ENCODE measurements around the gene PET117. TPM values are rescaled to one million over a fixed set of nuclear protein-coding genes. Genes with fewer than 3 reads are reported as not detected.

PET117 gene
- 3.7 and 5.9 TPM in 2 replicates for total RNA-seq

DNA sequence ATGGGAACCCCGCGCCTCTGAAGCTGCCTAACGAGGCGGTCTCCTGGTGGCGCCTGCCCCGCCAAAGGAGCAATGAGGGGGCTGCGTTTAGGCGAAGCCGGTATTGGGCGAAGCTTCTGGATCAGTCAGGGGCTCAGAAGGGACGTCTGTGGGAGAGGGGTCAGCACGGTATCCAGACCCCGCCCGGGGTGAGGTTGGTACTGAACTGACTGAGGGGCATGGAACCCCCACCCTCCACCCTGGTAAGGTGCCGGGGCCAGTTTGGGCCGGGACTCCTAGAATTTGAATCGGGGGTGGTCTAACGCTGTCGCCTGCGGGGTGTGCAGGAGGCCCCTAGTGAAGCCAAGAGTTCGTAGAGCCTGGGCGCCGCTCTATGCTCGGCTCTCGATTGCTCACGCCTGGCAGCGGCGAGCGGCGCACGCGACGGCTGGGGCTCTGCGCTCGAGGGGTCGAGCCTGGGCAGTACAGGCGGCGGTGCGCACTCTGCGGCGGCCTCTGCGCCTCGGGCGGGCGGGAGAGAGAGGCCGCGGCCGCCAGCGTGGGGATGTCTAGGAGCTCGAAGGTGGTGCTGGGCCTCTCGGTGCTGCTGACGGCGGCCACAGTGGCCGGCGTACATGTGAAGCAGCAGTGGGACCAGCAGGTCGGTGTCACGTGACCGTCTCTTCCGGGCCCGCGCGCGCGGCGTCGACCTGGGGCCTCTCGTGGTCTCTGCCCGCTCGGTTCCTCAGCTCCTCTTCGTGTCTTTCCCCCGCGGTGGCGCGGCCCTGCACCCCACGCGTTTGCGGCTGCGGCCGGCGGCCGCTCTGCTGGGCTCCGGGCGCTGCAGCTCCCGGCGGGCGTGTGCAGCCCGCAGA, at the start of gene PET117, which contains the start of gene KAT14:
Gene PET117, plus strand, starts transcription at position 452 of the 854 bp plus-strand sequence. Its CDS starts 93 bp downstream, at position 545.
Gene KAT14, plus strand, starts transcription at position 452 of the 854 bp plus-strand sequence. CDS start 4,798 bp downstream, outside the sequence.

Other genes with a start within 250 kb of the PET117 start
- 94.3 and 120 TPM in 2 replicates for gene SNX5, start 169.1 kb upstream of the PET117 start, total RNA-seq
- gene MGME1, start 168.8 kb upstream of the PET117 start, total RNA-seq: 7.6 and 9.1 TPM in 2 replicates
- gene OVOL2, start 79.9 kb upstream of the PET117 start, total RNA-seq: not detected in 2 replicates
- 6.0 and 7.9 TPM in 2 replicates for gene KAT14, start within 50 bp of the PET117 start, total RNA-seq
- 10.4 and 12.4 TPM in 2 replicates for gene ZNF133, start 150.7 kb downstream of the PET117 start, total RNA-seq

Data from mesangial cell (primary cell).